Measurements from ENCODE around the gene PKIB. TPM values are rescaled to one million over a fixed set of nuclear protein-coding genes. Genes with fewer than 3 reads are reported as not detected.
"Not testable (repeated sequence)": the region's sequence is repeated elsewhere in the genome, so short reads cannot be mapped to it uniquely, and the experiment has no call there.

The PKIB gene
- total RNA-seq, 2 donors from 2014 or later = 46.0 to 56.1 TPM

- H3K27ac ChIP-seq (ENCODE audit: low read depth, low read length) = no peak overlapping the region
- H3K4me1 ChIP-seq (ENCODE audit: control insufficient read depth, insufficient read depth, low read length) = no peaks in the 10 kb centered on the region
- Mint-ChIP-seq H3K9me3 (peaks cover 21% of the 10 kb centered on the region), H3K4me1 (peaks cover 7% of the 10 kb centered on the region), H3K4me3 (no peak overlapping the region), H3K36me3 (ENCODE audit: low read depth) (peaks cover 49% of the 10 kb centered on the region), H3K27ac (no peak overlapping the region), H3K27me3 (ENCODE audit: insufficient read depth) (no peaks in the 10 kb centered on the region)
- H3K27me3 ChIP-seq (ENCODE audit: control insufficient read depth, insufficient read depth, low read length, poor library complexity, severe bottlenecking) = no peaks in the 10 kb centered on the region
- WGBS, 2 experiments (ENCODE audit: insufficient coverage in 1 of 2, insufficient read length in 1 of 2) = 100% methylated on average over 1 of the region's 1 CpG; no CpG with 5 or more reads in 1 of the 2 experiments
- H3K36me3 ChIP-seq (ENCODE audit: control insufficient read depth, insufficient read depth, low read length) = no peaks in the 10 kb centered on the region
- TF ChIP-seq CTCF (conservative IDR thresholded peaks at IDR 0.05) = no peak
- H3K4me3 ChIP-seq (ENCODE audit: low read length) = no peak overlapping the region
- DNase-seq = no peak
- H3K9ac ChIP-seq (ENCODE audit: extremely low read depth, low read length, poor library complexity, severe bottlenecking) = no peak overlapping the region
- peaks cover 14% of the 10 kb centered on the region for H3K9me3 ChIP-seq (ENCODE audit: control insufficient read depth, low read length)
These were observed 21.1 kb upstream of the PKIB start for GRCh38 chr6:122589115-122589514.

- Mint-ChIP-seq H3K9me3 (peaks cover 35% of the 10 kb centered on the region), H3K36me3 (ENCODE audit: low read depth) (peaks cover 73% of the 10 kb centered on the region)
- H3K4me3 Mint-ChIP-seq; H3K27ac Mint-ChIP-seq; H3K27me3 Mint-ChIP-seq (ENCODE audit: insufficient read depth); H3K4me1 ChIP-seq (ENCODE audit: control insufficient read depth, insufficient read depth, low read length); H3K27ac ChIP-seq (ENCODE audit: low read depth, low read length); DNase-seq; H3K4me3 ChIP-seq (ENCODE audit: low read length); H3K4me1 Mint-ChIP-seq; H3K27me3 ChIP-seq (ENCODE audit: control insufficient read depth, insufficient read depth, low read length, poor library complexity, severe bottlenecking); H3K36me3 ChIP-seq (ENCODE audit: control insufficient read depth, insufficient read depth, low read length); H3K9ac ChIP-seq (ENCODE audit: extremely low read depth, low read length, poor library complexity, severe bottlenecking): not testable (repeated sequence)
- WGBS, 2 experiments (ENCODE audit: insufficient coverage in 1 of 2, insufficient read length in 1 of 2) = 88% methylated on average over 2 of the region's 2 CpGs; no CpG with 5 or more reads in 1 of the 2 experiments
- peaks cover 24% of the 10 kb centered on the region for H3K9me3 ChIP-seq (ENCODE audit: control insufficient read depth, low read length)
These were observed 11.9 kb upstream of the PKIB start for GRCh38 chr6:122598295-122598694.

- no peaks in the 10 kb centered on the region for H3K4me1 ChIP-seq (ENCODE audit: control insufficient read depth, insufficient read depth, low read length)
- H3K36me3 Mint-ChIP-seq (ENCODE audit: low read depth) = peaks cover 49% of the 10 kb centered on the region
- no peaks in the 10 kb centered on the region for H3K4me1 Mint-ChIP-seq
- no peak overlapping the region for H3K27ac ChIP-seq (ENCODE audit: low read depth, low read length)
- H3K9me3 Mint-ChIP-seq = no peaks in the 10 kb centered on the region
- peaks cover 12% of the 10 kb centered on the region for H3K27me3 ChIP-seq (ENCODE audit: control insufficient read depth, insufficient read depth, low read length, poor library complexity, severe bottlenecking)
- DNase-seq = no peak
- no peak overlapping the region for H3K27ac Mint-ChIP-seq
- H3K4me3 ChIP-seq (ENCODE audit: low read length) = no peak overlapping the region
- H3K9ac ChIP-seq (ENCODE audit: extremely low read depth, low read length, poor library complexity, severe bottlenecking) = no peak overlapping the region
- no peak overlapping the region for H3K4me3 Mint-ChIP-seq
- H3K9me3 ChIP-seq (ENCODE audit: control insufficient read depth, low read length) = no peaks in the 10 kb centered on the region
- no peaks in the 10 kb centered on the region for H3K36me3 ChIP-seq (ENCODE audit: control insufficient read depth, insufficient read depth, low read length)
- no peak for TF ChIP-seq CTCF (conservative IDR thresholded peaks at IDR 0.05)
- peaks cover 15% of the 10 kb centered on the region for H3K27me3 Mint-ChIP-seq (ENCODE audit: insufficient read depth)
These were observed 5.5 kb upstream of the PKIB start for GRCh38 chr6:122604676-122605075.
